Stimulated activated CD4-positive, alpha-beta T cell treated with anti-CD3 and anti-CD28 coated beads, Interleukin-4, amount 100 ng/mL, for 48 hours (primary cell): ENCODE results near the gene NME7.
"Not testable (repeated sequence)": the region's sequence is repeated elsewhere in the genome, so short reads cannot be mapped to it uniquely, and the experiment has no call there.

Source experiments
- DNase-seq, 2 donors: peaks; one replicate each; pipeline ENCODE4 v3.0.0-alpha.2; 2020; ENCODE audit warnings: low read depth in 2 of 2

The NME7 gene

DNA sequence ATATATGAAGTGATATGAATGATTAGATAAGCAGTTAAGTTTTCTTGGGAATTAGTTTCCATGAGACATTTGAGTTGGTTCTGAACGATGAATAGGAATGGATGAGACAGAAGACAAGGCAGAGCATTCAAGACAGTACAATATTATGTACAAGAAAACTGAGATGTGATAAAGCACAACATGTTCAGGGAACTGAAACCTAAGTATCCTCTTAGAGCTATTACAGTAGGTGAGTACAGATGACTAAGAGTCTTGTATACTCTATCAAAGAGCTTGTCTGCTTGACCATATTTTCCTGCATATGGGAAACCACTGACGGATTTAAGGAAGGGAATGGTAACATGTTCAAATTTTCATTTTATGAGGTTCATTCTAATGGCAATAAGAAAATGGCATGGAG is 61.6 kb downstream of the NME7 start:
- DNase-seq, result no peak

DNA sequence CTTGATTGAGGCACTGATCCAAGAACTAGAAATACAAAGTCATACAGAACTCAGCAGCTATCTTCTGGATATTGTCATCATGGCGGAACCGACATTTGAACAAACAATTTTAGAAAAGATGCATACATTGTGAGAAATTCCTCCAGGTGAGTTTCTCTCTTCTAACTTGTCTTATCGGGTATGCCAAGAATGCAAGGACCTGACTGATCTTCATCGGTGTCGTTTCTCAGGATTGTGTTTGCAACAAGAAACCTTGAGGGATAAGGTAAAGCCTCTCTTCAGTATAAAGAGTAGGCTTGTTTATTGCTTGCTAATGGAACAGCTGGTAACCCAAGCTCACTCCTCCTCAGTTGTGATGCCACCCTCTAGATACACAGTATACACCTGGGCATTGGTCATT is 62.2 kb downstream of the NME7 start:
- no peak for DNase-seq

GRCh38 chr1:169300854-169301253 is 66.7 kb downstream of the NME7 start:
- no peak for DNase-seq

DNA sequence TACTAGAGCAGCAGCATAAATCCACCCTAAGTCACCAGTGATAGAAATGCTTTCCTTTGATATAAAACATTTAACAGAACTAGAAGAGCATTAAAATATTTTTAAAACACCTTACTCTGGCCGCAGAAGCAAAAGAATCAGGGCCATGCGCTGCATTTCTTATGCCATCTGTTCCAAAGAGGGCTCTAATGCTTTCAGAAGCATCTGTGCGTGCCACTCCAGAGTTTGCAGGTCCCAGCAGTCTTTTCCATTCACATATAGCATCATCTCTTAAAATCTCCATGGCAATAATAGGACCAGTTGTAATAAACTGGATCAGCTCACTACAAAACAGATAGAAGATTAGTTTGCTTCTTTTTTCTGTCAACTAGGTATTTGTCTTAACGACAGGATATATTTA is 69.2 kb downstream of the NME7 start:
- no peak for DNase-seq

- DNase-seq, result no peak
These were observed 71.8 kb downstream of the NME7 start for GRCh38 chr1:169295846-169296245.

DNA sequence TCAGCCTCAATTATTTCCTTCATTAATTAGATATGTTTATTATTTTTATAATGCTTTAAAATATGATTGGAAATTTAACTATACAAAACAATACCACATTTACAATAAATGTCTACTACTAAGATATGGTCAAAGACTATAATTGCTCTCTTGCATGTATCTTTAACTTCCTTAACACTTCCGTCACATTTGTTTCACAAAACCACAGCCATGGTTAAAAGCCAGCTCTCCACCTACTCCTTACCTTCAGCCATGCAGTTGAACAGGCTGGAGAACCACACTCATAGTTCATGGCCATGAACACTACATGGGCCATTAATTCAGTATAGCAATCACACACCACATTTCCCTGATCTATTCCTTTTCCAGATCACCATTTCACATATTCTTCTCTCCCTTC is 72.2 kb downstream of the NME7 start:
- no peak for DNase-seq

- no peak for DNase-seq
These were observed 78.6 kb downstream of the NME7 start for GRCh38 chr1:169289016-169289415.

DNA sequence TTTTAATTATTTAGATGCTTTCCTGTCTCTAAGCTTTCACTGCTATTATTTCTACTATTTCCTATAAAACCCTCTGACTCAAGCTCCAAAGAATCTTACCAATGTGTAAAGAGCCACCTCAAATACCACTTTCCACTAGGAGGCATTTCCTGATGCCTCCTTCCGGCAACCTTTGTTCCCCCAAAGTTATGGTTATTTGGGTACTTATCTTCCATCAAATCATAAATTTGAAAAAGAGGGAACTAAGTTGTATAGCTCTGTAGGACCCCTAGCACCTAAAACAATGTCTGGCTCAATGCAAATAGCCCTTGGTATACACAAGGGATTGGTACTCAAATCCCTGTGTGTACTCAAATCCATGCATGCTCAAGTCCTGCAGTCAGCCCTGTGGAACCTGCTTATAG is 79.6 kb downstream of the NME7 start:
- DNase-seq, result no peak

DNA sequence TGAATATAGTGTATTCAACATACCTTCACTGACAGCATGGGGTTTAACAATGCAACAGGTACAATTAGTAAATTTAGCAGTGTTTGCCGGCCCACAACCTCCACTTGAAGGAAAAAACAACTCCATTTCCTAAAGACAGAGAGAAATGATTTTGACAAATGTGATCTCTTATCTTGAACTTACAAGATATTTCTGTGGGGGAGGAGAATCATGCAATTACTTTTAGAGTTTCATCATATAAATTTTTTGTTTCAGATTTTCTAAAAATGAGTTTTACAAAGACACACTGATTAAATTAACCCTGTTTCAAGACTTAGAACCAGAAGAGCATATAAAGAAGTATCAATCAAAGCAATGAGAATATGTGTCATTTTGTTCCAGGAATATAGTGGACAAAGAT is 80.3 kb downstream of the NME7 start:
- DNase-seq, result no peak

- not testable (repeated sequence) for DNase-seq
These were observed 86.0 kb downstream of the NME7 start for GRCh38 chr1:169281562-169281961.

GRCh38 chr1:169271098-169271497 is 96.5 kb downstream of the NME7 start:
- DNase-seq, result no peak

DNA sequence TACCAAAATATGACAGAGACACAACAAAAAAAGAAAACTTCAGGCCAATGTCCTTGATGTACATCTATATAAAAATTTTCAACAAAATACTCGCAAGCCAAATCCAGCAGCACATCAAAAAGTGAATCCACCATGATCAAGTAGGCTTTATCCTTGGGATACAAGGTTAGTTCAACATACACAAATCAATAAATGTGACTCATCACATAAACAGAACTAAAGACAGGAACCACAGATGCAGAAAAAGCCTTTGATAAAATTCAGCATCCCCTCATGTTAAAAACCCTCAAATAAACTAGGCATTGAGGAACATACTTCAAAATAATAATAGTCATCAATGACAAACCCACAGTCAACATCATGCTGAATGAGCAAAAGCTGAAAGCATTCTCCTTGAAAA is 101.5 kb downstream of the NME7 start:
- DNase-seq, result no peak

DNA sequence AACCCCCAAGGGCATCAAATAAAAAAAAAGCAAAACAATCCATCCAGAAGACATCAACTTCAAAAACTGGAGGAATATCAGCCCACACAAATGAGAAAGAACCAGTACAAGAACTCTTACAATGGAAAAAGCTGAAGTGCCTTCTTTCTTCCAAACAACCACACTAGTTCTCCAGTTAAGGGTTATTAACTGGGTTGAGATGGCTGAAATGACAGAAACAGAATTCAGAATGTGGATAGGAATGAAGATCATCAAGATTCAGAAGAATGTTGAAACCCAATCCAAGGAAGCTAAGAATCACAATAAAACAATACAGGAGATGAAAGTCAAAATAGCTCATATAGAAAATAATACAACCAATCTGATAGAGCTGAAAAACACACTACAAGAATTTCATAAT is 104.5 kb downstream of the NME7 start:
- DNase-seq, result no peak

DNA sequence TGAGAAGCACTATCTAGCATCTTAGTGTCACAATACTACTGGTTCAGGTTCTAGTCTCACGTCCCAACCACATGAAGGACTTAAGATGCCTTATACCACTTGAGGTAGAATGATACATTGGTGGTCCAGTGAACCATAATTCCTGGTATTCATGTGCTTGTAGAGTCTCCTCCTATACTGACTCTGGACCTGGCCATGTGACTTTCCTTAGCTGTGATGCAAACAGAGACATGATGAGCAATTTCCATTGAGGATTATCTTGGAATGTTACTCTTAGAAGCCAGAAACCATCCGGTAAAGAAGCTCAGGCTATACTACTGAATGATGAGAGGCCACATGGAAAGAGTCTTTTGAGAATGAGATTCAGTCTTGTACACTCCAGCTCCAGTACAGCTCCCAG is 105.7 kb downstream of the NME7 start:
- no peak for DNase-seq

DNA sequence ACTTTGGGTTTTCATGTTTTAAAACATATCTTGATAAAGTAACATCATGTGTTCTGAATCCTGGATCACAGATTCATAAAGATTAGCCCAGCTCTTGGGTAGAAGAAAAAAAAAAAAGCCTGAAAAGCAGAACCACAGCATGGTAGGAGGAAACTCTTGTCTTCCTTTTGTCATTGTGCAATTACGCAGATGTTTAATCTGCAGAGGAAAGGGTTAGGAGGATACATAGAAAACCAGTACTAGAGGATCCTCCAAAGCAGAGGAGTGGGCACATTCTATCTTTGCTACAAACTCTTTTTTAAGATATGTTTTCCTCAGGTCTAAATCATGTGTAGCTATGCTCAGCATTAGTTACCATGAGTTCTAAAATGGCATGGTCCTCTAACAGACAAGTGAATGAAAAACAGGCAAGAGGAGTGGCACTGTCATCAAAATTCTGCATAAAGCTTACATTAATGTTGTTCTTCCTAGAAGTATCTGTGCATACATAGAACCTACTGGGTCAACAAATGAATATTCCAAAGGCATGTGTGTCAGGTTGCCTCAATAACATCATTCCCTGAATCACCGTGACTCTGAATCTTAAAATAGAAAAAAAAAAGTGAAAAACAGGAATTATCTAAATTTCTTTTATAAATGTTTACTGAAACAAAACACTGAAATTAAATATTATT is 107.0 kb downstream of the NME7 start:
- DNase-seq, result no peak

DNA sequence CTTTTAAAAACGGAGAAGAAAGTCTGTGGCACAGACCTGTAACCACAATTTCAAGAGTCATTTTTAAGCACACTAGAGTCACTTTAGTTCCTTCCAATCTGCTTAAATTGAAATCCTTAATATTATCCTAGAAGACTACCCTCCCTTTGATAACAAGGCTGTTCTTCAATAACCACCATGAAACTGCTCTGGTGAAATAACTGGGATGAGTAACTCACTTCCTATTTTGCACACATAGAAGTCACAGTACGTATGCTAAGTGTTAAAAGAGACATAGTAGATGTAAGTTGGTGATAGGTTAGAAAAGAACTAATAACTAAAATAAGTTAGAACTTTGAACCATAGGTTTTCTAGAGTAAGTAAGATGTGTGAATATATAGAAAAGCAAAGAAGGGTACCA is 107.8 kb downstream of the NME7 start:
- no peak for DNase-seq

- DNase-seq, result no peak
These were observed 116.8 kb downstream of the NME7 start for GRCh38 chr1:169250795-169251194.

- DNase-seq, result no peak
These were observed 117.6 kb downstream of the NME7 start for GRCh38 chr1:169250022-169250421.

- no peak for DNase-seq
These were observed 118.0 kb downstream of the NME7 start for GRCh38 chr1:169249611-169250010.

- DNase-seq, result no peak
These were observed 121.9 kb downstream of the NME7 start for GRCh38 chr1:169245706-169246105.

DNA sequence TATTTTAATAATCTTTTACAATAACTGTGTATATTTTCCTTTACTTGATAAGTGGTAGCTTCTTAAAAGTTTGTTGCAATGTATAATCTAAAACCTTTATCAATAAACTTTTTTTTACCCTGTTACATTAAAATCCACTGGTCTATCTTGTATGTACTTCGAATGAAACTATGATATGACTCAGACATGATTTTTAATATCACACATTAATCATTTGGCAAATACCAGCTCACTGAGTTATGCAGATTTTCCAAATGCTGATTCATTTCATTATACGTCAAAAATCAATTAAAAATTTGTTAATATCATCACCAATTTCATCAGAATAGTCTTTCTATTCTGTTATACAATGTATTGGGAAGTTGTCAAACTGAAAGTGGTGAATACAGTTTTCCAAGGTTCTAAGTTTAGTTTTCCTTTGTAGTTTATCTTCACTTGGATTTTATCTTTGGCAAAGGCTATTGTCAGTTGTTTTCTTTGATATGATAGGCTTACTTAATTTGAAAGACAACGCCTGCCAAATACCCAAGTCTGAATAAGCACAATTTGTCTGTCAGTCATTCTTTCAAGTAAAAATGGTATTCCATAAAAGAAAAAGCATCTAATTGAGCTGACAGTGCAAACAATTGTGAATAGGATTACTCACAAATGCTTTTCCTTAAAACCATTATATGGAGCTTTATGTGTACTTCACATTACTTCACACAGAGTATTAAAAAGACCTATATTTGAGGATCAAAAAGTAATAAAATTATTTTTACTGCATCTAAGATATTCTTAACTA is 127.0 kb downstream of the NME7 start:
- no peak for DNase-seq

DNA sequence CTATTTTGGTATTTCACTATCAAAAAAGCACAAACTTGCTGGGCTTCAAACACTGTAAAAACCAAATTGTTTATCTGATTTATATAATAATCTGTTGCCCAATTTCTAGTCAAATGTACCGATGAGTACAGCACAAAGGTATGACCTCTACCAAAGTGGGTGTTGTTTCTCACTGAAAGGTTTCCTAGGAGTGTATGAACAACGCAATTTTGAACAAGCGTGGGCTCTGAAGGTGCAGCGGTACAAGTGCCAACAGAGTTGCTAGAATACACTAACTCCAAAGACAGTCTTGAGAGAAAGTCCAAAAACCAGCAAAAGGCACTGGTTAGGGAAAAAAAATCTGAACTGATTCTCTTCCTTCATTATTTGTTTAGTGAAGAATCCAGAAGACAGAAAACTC is 130.7 kb downstream of the NME7 start:
- DNase-seq, result no peak

- DNase-seq, result no peak
These were observed 131.5 kb downstream of the NME7 start for GRCh38 chr1:169236143-169236542.

- no peak for DNase-seq
These were observed 132.0 kb downstream of the NME7 start for GRCh38 chr1:169235568-169235967.
